HG03060 (cell line): ENCODE measurements around the gene BRPF1.
A peak's percentile ranks its signal among the peaks of the same experiment; 100 is the strongest.

Source experiments
- ATAC-seq: cut with Tn5 transposase; IDR thresholded peaks from one replicate; pipeline ENCODE4 v1.9.1; 2021; ENCODE audit warnings: low read depth, moderate number of reproducible peaks; ENCODE audit not compliant: unreplicated experiment

The BRPF1 gene

GRCh38 chr3:9729419-9729818 is 2.1 kb upstream of the BRPF1 start:
- ATAC-seq: no peak

GRCh38 chr3:9730657-9731205 is 804 bp upstream of the BRPF1 start:
- peak; percentile 14 for ATAC-seq

- no peak for ATAC-seq
Measured at GRCh38 chr3:9732080-9732739, 675 bp downstream of the BRPF1 start.

- ATAC-seq: no peak
Measured at GRCh38 chr3:9732740-9733115, 1.2 kb downstream of the BRPF1 start.

- no peak for ATAC-seq
Measured at GRCh38 chr3:9736831-9737230, 5.3 kb downstream of the BRPF1 start.

GRCh38 chr3:9739181-9739580 is 7.6 kb downstream of the BRPF1 start:
- ATAC-seq: no peak

- no peak for ATAC-seq
Measured at GRCh38 chr3:9742560-9742959, 11.0 kb downstream of the BRPF1 start.

GRCh38 chr3:9743548-9743947 is 12.0 kb downstream of the BRPF1 start:
- no peak for ATAC-seq

- no peak for ATAC-seq
Measured at GRCh38 chr3:9744162-9744561, 12.6 kb downstream of the BRPF1 start.

GRCh38 chr3:9745521-9745920 is 14.0 kb downstream of the BRPF1 start:
- ATAC-seq: no peak

- ATAC-seq: no peak
Measured at GRCh38 chr3:9746330-9746729, 14.8 kb downstream of the BRPF1 start.

- ATAC-seq: no peak
Measured at GRCh38 chr3:9747267-9747666, 15.7 kb downstream of the BRPF1 start.

GRCh38 chr3:9748031-9748430 is 16.5 kb downstream of the BRPF1 start:
- no peak for ATAC-seq

- ATAC-seq: no peak
Measured at GRCh38 chr3:9749296-9749644, 17.7 kb downstream of the BRPF1 start.

- peak; percentile 67 for ATAC-seq
Measured at GRCh38 chr3:9749645-9750555, 18.4 kb downstream of the BRPF1 start, which contains the start of gene OGG1. TSS of gene OGG1 (plus strand) at chr3:9749952. CDS start at chr3:9750287, 335 bp downstream.

GRCh38 chr3:9750556-9751411 is 19.2 kb downstream of the BRPF1 start:
- no peak for ATAC-seq

GRCh38 chr3:9754678-9755077 is 23.1 kb downstream of the BRPF1 start:
- ATAC-seq: no peak

GRCh38 chr3:9757427-9757826 is 25.9 kb downstream of the BRPF1 start:
- ATAC-seq: no peak

- ATAC-seq: no peak
Measured at GRCh38 chr3:9760779-9761505, 29.4 kb downstream of the BRPF1 start.

- no peak for ATAC-seq
Measured at GRCh38 chr3:9761919-9762318, 30.4 kb downstream of the BRPF1 start.
